NCI-H187 (cell line): Measurements from ENCODE around the gene CD226.
"Not testable (repeated sequence)": the region's sequence is repeated elsewhere in the genome, so short reads cannot be mapped to it uniquely, and the experiment has no call there.

Experiments used
- DNase-seq, 2 experiments: peaks; one replicate each; lab custom pipeline; 2025; lab: John Stamatoyannopoulos, UW

The CD226 gene

DNA sequence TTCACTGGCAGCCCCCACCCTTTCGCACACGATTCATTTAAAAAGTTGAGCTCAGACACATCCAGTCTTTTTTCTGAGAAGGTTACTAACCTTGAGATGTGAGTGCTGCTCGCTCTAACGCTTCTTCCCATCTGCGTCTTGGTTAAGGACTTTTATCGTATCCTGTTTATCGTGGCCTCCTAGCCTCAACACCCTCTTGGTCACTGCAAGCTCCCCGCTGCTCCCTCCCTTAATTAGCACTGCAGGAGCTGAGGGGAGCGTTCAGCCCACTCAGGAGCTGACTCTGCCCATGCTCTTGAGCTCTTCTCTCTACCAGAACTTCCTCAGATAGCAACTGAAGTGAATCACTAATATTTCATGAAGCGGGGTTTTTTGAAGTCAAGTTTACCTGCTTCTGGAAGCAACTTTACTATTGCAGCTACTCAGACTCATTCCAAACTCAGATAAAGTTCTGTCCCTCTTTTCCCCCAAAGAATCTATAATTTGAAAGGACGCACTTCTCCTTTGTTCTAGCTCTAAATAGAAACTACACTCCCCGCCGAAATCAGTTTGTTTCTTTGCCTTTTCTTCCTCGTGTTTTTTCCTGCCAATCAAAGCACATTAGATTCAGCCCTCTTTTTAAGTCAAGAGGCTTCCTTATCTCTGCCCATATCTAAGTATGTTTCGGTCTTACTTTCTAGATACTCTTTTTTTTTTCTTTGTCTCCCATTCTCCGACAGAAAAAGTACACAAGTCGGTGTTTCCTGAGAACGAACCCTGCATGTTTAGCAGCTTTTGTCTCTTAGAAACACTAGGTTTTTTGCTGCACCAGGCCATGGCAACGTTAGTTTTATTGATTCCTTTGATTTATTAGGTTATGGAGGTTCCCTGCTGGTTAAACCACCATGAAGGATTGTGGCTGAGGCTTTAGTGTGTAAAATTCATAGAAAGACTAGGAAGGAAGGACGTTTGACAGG, 9.3 kb upstream of the CD226 start:
- no peak for DNase-seq

DNA sequence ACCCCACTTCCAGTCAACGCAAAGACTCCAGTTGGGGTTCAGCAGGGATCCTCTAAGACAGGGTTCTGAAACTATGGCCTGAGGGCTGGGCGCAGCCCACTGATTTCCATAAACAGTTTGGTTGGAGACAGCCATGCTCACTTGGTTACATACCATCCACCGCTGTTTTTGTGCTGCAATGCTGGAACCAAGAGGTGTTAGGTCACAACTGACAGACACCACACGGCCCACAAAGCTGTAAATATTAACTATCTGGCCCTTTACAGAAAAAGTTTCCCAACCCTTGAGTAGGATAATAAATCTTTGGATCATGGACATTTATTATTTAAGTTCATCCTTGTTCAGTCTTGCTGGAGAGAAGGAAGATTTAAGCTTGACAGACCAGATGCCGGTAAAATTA, 8.4 kb upstream of the CD226 start:
- DNase-seq: no peak

DNA sequence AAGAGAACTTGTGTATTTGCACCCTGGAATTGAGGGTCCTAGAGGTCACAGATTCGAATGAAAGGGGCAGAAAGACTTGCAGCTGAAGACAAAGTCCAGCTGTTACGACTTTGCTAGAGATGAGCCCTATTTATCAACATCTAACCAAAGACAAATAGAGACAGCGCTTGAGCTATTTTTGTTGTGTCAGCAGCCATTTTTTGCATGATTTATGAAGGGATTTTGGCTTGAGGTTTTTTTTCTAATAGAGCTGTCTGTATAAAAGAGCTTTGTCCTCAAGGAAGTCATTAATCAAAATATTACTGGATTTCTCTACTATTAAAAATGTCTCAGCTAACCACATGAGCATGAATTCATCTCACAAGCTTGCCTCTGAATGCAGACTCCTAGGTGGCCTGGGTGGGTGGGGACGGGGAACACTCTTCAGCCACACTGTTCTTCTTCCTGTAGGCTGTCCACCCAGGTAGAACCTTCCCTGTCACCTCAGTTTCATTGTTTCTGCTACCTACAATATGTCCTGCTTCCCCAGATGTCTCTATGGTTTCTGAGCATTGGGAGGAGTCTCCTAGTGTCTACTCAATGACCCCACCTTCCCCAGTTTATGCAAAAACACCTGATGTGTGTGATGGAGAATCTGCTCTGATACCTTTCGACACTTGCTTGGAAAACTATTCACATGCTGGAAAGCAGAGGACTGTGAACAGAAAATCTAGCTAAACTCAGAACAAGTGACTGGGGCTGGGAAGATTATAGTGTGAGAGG, 7.2 kb upstream of the CD226 start:
- no peak for DNase-seq

DNA sequence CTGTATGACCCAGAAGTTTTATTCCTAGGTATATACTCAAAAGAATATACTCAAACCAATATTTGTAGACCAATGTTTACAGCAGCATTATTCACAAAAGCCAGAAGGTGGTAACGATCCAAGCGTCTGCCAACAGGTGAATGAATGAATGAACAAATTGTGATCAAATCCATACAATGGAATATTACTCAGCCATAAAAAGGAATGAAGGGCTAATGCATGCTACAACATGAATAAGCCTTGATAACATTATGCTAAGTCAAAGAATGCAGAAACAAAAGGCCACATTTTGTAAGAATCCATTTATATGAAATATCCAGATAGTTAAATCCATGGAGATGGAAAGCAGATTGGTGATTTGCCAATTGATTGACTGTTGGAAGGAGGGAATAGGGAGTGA, 5.5 kb upstream of the CD226 start:
- DNase-seq: no peak

DNA sequence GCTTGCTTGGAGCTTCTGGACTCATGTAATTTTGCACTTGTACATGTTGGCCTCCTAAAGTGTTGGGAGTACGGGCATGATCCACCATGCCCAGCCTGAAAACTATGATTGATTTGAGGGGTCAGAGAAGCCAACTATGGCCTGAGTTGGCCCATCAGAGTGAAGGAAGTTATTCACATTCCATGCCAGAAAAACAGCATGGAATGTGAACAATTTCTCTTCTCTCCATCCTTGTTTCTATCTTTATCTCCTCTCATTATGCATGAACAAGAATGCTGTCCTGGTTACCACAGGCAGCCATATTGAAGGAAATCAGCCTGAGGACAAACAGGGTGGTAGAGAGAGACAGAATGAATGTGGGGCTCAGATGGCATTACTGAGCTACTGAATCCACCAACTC, 3.5 kb upstream of the CD226 start:
- DNase-seq: no peak

DNA sequence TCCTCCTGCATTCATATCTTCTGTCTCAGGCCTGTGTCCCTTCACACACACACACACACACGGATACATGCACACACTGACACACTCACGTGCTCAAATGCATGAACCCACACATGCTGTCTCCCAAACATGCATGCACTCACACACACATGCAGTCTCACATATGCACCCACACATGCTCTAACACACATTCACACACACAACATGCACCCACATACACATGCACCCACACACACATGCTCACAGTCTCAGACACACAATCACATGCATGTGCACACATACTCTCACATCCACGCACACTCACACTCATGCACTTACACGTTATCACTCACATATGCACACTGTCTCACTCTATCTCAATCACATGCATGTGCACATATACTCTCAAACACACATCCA, 1.9 kb upstream of the CD226 start:
- no peak for DNase-seq

DNA sequence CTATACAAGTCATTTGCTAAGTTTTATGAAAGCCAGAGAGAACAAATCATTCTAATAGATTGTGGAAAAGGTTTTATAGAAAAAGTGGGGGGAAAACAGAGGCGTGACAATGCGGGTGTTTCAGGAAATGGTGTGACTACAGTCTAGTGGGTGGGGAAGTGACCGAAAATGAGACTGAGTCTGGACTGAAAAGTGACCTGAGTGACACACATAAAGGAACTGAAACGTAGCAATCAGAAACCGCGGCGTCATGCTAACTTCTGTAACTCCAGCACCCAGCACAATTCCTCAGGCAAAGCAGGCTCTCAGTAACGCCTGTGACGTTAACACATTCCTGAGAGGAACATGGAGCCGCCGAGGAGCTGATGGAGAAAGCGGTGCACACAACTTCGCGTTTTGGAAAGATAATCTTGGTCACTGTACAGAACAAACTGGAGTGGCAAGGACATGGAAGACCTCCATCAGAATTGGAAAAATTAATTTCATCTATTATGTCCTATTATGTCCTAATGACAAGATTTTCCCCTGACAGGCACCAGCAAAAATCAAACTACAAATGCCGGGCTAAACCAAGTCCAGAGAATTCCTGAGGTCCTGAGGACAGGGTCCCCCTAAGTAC, 1.4 kb upstream of the CD226 start:
- no peak for DNase-seq

DNA sequence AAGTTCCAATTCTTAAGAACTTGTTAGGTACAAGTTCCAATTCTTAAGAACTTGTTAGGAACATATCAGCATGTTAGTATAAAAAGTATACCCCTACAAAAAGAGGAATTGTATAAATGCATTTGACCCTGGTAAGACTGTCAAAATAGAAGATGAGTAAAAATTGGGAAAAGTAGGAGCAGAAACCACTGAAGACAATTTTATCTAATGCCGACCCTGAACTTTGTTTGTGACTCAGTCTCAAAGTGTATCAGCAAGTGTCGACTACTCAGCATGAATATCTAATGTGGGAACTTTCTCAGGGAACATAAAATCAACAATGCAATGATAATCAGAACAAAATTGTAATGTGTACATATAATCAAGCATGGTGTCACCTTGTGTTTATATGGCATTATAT, 583 bp upstream of the CD226 start:
- DNase-seq: no peak

DNA sequence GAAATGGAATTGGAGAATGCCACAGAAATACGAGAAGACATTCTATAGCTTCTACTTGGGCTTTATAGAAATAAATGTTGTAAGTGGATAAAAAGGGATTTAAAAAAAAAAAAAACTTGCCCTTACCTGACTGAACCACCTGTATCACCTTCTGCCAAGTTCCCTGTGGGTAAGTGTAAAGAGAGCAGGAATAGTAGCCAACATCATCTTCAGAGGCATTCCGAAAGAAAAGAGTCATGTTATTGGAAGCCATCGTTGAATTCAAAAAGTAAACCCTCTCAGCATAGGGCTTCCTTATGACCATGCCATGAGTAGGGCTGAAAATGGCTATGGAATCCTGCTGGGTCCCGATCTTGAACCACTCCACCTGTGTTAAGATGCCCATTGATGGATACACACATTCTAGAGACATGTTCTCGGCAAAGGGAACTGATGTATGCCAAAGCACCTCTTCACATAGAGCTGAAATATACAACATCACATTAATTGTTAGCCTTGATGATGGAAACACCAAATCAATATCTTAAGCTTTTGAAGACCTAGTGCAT, 991 bp downstream of the CD226 start:
- no peak for DNase-seq

DNA sequence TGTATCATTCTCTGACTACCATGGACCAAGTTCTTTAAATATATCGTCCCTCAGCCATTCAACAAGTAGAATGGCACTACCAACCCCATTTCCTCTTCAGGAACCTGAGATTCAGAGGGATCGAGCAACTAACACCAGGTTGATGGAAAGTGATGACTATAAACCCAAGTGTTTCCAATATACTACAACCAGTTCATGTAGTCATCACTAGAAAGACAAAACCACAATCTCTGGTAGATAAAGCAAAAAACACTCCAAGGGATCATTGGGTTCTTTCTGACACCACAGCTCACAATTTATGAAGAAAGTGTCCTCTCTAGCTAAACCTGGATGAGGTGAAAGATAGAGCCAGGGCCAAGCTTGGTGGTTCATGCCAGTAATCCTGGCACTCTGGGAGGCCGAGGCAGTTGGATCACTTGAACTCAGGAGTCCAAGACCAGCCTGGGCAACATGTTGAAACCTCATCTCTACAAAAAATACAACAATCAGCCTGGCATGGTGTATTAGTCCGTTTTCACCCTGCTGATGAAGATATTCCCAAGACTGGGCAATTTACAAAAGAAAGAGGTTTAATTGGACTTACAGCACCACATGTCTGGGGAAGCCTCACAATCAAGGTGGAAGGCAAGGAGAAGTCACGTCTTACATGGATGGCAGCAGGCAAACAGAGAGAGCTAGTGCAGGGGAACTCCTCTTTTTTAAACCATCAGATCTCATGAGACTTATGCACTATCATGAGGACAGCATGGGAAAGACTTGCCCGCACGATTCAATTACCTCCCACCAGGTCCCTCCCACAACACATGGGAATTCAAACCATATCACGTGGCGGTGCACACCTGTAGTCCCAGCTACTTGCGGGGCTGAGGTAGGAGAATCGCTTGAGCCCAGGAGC, 2.2 kb downstream of the CD226 start:
- DNase-seq: no peak

DNA sequence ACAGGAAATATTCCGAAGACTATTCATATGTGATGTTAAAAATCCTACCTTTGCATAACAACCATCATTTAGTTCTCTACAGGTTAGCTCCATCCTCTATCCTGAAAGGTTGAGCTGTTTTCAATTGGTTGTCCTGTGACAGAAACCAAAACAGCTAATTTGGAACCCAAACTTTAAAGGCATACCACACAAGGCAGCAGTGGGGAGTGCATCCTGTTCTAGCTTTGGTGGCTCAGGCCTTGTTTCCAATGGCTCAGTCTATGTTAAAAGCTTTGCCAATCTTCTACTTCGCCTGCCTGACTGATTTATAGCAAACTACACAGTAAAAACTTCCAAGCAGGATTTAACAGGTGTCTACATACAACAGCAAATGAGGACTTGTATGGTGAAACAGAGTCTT, 3.2 kb downstream of the CD226 start:
- no peak for DNase-seq

DNA sequence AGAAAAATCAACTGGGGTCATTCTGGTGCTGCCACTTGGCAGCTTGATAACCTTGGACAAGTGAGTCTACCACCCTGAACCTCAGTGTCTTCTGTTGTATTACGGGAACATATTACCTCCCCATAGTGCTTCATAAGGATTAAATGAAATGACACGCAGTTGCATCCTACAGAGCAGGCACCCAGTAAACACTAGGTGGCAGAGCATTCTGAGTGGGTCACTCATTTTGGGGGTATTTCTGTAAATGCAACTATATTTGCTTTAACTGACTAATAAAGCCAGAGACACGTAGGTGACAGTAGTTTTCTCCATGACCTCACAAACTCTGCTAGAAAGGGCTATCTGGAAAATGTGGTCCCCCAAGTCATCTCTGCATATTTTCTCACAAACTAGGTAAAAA, 4.7 kb downstream of the CD226 start:
- no peak for DNase-seq

DNA sequence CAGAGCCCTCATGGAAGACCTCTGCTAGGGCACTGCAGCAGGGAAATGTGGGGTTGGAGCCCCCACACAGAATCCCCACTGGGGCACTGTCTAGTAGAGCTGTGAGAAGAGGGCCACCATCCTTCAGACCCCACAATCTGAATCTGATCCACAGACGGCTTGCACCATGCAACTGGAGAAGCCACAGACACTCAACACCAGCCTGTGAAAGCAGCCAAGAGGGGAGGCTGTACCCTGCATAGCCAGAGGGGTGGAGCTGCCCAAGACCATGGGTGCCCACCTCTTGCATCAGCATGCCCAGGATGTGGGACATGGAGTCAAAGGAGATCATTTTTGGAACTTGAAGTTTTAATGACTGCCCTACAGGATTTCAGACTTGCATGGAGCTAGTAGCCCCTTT, 6.5 kb downstream of the CD226 start:
- DNase-seq: no peak

DNA sequence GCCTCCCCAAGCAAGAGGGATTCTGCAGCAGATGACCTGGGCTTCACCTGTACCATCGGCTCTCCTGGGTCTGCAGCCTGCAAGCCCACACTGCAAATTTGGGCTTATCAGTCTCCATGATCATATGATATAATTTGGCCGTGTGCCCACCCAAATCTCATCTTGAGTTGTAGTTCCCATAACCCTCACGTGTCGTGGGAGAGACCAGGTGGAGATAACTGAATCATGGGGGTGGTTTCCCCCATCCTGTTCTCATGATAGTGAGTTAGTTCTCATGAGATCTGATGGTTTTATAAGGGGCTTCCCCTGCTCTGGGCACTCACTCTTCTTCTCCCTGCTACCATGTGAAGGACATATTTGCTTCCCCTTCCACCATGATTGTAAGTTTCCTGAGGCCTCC, 7.9 kb downstream of the CD226 start:
- not testable (repeated sequence) for DNase-seq

DNA sequence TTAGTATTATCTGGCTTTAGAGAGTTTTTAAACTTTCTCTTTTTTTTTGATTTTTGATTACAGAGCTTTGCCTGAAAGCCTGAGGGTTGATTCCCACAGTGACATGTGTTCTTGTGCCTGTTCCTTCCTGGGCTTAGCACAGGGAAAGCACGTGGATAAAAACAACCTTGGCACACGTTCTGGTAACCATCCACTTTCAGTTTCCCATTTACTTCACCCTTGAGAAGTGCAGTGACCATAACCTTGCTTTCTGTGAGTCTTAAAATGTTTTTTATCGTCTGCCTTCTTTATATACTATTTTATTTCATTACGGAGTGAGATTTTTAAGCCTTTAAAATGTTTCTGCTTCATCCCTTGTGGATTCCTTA, 11.5 kb downstream of the CD226 start:
- no peak for DNase-seq

DNA sequence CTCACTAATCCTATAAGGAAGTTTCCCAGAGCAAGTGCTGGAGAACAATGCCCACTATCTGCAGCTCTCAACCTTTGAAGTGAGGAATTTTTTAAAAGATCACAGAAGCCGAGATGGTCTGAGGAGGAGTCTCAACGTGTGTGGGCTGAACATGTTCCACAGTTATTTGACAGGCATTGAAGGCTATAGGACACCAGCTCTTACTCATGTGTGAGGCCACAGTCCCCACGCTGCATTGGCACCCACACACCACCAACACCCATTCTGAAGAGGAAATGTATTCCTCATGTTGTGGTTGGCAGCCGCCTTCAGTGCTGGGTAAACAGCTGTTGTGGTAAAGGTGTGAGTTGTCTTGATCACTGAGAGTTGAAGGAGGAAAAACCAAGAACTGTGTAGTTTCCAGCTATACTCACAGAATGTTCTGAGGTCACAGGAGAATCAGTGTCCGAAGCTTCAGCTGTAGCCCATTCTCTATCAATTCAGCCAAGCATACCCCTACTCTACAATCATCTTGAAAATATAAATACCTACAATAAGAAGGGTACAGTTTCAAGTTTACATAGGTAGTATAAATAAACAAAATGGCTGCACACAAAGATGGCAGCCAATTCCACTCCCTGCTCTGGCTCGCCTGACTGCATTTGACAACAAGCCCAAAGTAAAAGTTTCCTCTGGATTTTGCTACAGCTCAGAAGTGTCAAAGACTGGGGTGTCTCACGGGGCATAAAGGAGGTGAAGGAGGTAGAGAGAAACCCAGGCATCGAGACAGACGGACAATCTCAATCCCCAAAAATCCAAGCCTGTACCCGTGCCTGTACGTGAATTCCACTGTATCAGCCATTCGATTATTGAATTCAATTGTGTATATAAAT, 12.1 kb downstream of the CD226 start:
- DNase-seq: no peak

DNA sequence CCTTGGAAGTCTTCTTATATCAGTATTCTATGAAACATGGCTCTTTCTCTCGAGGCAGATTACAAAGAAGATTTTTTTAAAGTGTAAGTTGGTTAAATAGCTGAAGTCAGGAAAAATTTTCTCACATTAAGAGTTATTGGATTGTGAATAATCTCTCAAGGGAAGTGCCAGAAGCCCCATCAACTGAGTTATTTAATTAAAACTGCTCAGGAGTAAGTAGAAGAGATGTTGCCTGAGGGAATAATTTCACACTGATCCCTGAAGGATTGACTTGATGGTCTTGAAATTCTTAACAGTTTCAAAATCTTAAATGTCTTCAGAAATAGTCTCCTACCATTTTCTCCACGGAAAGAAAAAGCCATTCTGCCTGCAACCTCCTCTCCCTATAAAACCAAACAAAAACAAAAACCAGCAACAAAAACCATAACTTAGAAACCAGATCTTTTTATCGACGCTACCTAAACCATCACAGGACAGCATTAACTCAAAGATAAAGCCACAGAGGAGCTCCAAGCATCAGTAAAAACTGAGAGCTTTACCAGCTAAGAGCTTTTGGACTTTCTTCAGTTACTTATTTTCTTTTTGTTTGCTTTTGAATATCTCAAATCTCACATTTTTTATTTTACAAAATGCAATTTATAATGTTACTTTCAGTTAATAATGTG, 12.9 kb downstream of the CD226 start:
- no peak for DNase-seq

DNA sequence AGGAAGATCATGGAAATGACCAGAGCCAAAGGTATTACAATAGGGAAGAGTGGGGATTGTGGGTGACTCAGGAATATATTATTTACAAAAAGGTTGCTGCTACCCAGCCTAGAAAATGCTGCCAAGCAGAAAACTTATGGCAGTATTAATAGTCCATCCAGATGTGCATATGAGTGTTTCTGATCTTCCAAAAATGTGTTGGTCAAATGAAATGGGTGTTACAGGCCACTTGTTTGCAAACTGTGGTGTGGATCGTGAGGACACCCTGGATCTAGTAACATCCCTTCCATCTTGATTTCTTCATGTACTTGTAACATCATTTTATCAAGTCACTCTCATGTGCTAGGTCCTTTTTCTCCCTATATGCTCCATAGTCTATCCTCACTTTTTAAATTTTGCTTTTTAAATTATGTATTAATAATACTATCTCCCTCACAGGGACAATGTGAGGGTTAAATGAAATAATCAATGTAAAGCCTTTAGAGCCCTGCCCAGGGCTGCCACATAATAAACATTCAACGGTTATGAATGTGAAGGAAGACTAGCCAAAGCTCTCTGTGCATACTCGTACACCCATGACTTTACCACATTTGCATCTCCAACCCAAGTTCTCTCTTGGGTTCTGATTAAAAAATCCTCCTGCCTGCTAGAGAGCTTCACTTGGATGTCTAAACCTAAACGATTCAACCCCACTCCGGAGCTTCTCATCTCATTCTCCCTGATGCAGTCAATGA, 18.5 kb downstream of the CD226 start:
- DNase-seq: no peak

DNA sequence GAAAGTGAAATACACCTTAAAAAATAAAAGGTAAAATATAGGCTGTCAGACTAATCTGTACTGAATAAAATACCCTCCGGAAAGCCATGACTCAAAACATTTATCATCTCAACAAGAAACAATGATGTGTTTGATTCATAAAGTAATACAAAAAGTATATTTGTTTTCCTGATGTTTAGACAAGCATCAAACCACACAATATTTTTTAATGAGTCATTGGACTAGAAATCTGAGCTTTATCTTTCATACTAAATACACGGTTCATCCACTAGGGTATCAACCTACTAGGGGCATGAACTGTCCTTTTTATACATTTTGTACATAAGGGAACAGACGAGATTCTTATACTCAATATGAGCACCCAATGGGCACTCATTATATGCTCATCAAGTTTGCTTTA, 31.3 kb downstream of the CD226 start:
- no peak for DNase-seq
